Hepatic stellate cell (primary cell): ENCODE data around the gene IFITM5.
"Not testable (repeated sequence)": the region's sequence is repeated elsewhere in the genome, so short reads cannot be mapped to it uniquely, and the experiment has no call there.

Source experiments
- DNase-seq: peaks from one replicate; pipeline ENCODE4 v3.0.0; 2011; ENCODE audit warnings: low spot score

The IFITM5 gene

DNA sequence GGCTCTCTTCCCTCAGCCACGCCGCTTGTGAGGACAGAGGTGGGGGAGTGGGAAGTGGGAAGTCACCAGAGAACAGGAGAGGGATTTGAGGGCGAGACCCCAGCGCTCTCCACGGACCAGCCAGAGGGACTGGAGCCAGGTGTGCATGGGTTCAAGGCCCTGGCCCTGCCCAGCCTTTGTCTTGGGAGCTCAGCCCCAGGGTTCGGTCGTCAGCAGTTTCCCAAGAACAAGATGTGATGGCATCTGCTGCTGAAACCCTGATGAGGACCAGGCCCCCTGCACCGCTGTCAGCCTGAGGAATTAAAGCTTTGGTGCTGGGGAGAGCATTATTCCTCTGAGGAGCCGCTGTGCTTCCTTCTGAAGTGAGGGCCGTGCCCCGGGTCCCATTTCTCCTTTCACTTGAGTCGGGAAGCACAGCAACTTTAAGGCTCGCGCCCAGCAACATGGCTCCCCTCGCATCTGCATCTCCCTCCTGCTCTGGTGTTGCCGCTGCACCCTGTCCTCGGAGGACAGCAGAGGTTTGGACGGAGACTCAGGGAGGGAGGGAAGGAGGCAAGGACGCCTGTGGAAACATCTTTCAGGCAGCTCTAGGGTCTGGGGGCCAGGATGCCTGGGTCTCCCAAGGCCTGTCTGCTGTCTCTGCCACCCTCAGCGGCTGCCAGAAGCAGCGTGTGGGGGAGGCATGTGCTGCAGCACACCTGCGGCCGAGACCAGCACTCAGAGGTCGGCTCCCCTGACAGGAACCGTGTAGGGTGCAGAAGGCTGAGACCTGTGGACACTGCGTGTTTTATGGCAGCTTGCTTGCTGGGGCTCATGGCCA is 3.8 kb downstream of the IFITM5 start:
- DNase-seq: no peak

DNA sequence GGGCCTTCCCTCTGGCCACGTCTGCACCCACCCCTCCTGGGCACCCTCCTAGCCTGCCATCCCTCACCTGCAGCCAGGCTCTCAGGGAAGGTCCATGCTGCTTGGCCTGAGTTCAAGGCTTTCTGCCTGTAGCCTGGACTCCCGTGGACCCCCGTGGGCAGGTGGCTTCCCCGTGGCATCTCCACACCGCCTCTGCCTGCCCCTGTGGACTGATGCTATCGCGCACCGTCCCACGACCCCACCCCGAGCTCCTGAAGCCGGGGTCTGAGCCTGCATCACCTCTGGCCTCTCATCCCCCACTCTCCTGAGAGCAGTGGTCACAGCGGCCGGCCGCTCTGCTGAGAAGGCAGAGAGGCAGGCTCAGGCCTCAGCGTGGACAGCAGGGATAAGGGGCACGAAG is 4.5 kb downstream of the IFITM5 start:
- no peak for DNase-seq

DNA sequence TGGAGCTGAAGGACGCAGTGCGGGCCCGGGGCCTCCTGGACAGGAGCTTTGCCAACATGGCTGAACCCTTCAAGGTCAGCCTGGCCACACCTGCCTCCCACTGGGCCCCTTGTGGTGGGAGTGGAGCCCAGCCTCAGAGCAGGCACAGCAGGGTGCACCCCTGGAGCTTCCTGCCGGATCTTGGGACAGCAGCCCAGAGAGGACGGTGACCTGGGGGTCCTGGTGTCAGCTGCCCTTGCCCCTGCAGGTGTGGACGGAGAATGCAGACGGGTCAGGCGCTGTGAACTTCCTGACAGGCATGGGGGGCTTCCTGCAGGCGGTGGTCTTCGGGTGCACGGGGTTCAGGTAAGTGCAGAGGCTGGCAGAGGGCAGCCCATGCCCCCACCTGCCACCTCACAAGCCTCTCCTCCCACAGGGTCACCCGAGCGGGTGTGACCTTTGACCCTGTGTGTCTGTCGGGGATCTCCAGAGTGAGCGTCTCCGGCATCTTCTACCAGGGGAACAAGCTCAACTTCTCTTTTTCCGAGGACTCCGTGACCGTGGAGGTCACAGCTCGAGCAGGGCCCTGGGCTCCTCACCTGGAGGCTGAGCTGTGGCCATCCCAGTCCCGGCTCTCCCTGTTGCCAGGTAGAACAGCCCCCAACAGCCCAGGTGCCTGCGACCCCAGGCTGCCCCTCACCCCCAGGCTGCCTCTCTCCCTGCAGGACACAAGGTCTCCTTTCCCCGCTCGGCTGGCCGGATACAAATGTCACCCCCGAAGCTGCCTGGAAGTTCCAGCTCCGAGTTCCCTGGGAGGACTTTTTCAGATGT is 5.3 kb downstream of the IFITM5 start:
- DNase-seq: no peak

DNA sequence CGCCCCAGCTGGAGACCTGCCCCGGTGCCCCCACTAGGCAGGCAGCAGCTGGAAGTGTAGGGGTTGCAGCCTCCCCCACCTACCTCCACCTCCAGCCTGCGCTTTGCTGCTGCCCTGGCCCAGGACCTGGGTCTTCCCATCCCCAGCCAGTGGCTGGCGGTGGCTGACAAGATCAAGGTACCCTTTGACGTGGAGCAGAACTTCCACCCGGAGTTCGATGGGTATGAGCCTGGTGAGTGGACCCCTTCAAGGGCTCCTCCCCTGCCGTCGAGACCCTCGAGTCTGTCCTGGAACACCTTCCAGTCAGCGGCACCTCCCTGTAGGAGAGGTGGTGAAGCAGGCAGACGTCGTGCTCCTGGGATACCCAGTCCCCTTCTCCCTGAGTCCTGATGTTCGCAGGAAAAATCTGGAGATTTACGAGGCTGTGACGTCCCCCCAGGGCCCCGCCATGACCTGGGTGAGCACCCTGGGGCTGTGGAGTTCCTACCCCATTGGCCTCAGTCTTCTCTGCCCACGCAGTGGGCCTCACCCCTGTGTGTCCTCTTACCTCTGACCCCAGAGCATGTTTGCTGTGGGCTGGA is 6.0 kb downstream of the IFITM5 start:
- DNase-seq: no peak

DNA sequence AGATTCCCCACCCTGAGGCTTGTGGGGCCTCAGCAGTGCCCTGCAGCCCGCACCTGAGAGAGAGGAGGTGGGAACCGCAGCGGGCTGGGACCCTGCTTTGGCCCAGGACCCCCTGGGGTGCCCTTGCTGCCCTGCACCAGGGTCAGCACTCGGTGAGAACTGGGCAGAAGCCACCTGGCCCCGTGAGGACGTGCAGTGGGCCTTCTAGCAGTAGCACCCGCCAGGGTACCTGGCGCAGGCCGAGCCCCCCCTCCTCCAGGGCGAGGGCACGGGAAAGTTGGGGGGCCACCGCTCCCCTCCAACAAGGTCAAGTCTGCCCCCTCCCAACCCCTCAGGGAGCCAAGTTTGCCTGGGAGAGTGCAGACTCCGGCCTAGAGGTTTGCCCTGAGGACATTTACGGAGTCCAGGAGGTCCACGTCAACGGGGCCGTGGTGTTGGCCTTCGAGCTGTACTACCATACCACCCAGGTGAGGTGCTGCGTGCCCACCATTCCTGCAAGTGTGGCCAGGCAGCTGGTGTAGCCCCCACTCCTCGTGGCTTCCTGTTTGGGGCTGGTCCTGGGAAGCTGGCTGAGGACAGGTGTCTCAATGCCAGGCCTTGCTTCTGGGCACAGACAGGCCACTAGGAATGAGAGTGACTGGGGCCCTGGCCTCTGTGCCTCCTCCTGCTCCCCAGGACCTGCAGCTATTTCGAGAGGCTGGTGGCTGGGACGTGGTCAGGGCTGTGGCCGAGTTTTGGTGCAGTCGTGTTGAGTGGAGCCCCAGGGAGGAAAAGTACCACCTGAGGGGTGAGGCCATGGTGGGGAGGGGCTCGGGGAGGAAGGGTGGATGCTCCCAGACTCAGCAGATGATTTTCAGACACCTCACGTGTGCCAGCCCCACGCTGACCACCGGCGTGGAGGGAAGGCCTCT is 6.9 kb downstream of the IFITM5 start:
- no peak for DNase-seq

DNA sequence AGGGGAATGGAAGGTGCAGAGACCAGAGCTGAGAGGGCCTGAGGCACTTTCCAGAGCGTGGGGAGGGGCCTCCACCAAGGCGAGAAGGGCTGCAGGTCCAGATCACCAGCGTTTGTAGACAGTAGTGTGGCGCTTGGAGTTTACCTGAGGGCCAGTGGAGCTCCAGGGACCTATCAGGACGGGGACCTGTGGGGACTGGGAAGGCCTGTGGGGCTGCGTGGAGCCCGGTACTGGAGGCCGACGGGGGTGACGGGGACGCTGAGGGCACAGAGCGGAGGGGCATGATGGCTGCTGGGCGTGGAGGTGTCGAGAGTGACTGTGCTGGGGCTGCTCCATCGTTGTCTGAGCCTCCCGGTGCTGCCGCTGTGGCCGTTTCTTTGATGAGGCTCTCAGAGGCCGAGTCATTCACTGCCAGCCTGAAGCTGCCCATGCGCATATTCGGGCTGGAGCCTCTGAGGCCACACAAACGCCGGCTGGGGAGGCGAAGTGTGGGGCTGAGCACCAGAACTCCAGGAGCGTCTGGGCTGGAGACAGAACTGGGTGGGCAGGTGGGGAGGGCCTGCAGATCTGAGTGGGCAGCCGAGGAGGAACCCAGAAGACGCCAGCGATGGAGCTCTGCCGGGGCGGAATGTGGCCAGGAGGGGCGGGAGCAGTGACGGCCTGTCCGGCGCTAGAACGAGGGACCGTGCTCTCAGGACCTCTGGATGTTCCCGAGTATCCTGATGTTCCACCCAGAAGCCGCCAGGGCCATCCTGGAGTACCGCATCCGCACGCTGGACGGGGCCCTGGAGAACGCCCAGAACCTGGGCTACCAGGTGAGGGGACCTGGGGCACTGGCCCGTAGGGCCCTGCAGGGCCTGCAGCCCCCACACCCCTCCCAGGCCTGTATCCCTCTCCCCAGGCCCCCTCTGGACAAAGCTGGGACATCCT is 7.8 kb downstream of the IFITM5 start:
- no peak for DNase-seq

DNA sequence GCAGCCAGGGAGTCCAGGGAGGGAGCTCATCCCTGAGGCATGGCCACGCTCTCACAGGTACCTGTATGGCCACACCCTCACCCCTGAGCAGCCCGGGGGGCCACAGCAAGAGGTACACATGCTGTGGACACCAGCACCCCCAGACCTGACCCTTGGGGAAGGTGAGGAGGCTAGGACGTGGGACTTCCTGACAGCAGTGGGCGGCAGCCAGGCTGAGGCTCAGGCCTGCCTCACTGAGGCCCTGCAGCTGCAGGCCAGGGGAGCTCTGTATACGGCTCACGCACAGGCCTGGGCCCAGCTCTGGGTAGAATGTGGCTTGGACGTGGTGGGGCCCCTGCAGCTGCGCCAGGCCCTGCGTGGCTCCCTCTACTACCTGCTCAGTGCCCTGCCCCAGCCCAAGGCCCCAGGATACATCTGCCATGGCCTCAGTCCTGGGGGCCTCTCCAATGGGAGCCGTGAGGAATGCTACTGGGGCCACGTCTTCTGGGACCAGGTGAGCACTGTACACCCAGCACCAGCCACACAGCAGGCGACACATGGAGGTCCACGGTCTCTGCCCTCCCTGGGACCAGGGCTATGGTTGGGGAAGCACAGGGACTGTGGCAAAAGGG is 8.6 kb downstream of the IFITM5 start:
- DNase-seq: no peak

DNA sequence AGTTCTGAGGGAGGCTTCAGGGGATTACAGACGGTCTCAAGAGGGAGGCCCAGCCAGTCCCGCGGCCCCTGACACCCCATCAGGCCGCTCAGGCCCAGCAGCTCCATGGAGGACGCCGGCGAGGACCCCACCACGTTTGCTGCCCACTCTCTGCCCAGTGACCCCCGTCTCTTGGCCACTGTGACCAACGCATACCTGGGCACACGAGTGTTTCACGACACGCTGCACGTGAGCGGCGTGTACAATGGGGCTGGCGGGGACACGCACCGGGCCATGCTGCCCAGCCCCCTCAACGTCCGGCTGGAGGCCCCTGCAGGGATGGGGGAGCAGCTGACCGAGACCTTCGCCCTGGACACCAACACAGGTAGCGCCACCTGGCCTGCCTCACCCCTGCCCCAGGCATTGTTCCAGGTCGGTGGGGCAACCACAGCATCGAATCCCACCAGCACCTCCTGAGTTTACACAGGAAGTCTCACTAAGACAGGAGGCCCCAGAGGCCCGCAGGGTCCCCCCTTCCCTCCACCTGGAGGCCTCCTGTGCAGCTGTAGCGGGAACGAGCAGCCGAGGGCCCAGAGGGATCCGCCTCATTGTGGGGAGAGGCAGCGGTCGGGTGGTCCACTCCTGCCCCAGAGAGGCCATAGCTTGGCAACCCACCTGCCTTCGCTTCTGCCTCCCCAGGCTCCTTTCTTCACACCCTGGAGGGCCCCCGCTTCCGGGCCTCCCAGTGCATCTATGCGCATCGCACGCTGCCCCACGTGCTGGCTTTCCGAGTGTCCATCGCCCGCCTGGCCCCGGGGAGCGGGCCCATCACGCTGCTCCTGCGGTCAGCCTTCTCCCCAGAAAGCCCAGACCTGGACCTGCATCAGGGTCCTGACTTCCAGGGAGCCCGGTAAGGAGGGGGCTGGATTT is 9.4 kb downstream of the IFITM5 start:
- DNase-seq: no peak

DNA sequence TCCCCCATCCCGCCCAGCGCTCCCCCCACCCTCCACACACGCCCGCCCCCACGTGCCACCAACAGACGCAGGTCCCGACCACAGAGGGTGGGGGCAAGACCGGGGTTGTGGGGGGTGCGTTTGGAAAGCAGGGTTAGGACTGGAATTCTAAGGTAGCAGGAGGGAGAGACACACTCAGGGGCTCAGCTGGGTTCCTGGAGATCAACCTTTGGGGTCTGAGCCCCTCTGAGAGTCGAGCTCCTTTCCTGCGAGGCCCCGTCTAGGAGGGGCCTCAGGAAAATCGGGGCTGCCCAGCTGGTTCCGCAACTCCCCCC is 10.0 kb downstream of the IFITM5 start:
- no peak for DNase-seq

DNA sequence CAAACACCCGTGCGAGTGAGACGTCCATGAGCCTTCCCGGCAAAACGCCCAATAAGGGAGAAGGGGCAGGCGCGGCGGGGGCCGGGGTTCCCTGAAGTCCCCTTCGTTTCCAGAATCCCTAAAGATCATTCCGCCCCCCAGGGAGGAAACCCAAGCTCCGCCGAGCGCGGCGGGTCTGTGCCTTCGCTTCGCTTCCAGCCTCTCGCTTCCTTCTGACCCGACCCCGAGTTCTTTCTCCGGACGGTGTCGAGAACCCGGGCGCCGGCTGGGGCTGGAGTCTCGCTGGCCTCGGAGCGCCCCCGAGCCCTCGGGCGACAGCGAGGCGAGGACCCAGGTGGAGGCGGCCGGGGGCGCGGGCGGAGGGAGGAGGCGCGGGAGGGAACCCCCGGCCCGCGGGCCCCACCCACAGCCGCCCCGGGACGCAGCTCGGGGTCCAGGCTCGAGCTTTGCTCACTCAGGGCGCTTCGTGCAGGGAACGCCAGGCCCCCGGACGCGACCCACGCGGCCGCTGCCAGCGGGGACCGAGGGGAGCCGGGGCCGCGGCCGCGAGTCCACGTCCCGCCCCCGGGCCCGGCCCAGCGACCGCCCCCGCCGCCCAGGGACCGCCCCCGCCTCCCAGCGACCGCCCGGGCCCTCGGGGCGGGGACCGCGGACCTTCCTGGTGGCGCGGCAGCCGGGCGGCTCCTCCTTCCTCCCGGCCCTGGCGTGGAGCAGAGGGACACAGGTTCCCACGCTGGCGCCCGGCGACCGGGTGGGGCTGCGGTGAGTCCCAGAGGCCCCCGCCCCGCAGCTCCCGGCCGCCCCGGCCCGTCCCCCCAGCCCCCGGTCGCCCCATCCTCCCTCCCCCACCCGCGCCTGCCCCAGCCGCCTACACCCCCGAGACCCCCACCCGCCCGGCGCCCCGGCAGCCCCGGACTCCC is 10.6 kb downstream of the IFITM5 start, which contains the start of gene PGGHG:
PGGHG (plus strand) TSS at position 649 of the 920 bp plus-strand sequence. CDS start 691 bp downstream, outside the sequence.
- DNase-seq: peak; percentile 94

DNA sequence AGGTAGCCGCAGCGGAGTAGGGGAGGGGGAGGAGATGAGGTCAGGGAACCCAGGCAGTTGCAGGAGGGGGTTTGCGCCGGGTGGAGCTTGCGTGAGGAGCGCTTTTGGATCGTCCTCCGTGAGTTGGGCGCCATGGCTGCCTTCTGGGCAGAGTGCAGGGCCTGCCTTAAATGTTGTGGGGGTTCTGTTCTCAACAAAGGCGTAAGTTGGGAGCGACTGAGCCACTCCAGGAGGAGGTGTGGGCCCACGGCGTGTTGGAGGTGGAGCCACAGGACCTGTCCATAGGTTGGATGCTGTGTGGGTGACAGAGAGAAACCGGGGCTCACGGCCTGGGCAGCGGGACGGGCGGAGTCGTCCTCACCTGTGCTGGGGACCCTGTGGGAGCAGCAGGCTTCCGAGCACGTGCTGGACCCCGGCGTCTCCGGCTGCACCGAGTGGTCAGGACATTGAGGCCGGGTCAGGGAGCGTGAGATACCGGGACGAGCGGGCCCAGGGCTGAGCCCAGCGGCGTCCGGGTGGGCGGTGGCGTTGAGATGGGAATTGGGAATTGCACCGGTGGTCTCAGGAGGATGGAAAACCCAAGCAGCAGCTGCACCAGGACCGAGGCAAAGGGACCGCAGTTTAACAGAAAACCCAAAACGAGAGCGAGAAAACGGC is 11.4 kb downstream of the IFITM5 start:
- no peak for DNase-seq

DNA sequence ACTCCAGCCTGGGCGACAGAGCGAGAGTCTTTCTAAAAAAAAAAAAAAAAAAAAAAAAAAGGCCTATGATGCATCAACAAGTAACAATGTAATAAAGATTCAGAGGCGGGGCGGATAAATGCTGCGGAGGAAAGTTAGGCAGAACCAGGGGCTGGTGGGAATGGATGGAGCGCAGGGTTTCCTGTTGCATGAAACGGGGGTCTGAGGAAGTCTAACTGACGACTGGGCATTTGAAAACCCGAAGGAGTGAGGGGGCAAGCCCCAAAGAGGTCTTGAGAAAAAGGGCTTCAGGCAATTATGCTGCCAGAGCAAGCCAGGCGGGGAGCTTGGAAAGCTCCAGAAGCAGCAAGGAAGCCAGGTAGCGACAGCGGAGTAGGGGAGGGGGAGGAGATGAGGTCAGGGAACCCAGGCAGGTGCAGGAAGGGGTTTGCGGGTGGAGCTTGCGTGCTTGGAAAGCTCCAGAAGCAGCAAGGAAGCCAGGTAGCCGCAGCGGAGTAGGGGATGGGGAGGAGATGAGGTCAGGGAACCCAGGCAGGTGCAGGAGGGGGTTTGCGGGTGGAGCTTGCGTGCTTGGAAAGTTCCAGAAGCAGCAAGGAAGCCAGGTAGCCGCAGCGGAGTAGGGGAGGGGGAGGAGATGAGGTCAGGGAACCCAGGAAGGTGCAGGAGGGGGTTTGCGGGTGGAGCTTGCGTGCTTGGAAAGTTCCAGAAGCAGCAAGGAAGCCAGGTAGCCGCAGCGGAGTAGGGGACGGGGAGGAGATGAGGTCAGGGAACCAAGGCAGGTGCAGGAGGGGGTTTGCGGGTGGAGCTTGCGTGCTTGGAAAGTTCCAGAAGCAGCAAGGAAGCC is 12.1 kb downstream of the IFITM5 start:
- DNase-seq: not testable (repeated sequence)

DNA sequence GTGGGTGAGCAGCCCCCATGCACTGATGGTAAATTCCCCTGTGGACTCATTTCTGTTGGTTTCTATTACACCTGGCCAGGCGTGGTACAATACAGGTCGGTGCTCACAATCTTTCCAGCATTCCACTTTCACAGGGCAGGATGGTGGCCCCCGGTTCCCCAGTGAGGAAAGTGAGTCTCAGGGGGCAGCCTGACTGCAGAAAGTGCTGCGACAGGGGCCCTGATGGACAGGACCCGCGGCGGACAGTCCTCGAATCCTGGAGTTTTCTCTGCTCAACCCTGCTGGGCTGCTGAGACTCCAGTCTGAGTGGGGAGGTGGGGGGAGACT is 13.5 kb downstream of the IFITM5 start:
- no peak for DNase-seq

DNA sequence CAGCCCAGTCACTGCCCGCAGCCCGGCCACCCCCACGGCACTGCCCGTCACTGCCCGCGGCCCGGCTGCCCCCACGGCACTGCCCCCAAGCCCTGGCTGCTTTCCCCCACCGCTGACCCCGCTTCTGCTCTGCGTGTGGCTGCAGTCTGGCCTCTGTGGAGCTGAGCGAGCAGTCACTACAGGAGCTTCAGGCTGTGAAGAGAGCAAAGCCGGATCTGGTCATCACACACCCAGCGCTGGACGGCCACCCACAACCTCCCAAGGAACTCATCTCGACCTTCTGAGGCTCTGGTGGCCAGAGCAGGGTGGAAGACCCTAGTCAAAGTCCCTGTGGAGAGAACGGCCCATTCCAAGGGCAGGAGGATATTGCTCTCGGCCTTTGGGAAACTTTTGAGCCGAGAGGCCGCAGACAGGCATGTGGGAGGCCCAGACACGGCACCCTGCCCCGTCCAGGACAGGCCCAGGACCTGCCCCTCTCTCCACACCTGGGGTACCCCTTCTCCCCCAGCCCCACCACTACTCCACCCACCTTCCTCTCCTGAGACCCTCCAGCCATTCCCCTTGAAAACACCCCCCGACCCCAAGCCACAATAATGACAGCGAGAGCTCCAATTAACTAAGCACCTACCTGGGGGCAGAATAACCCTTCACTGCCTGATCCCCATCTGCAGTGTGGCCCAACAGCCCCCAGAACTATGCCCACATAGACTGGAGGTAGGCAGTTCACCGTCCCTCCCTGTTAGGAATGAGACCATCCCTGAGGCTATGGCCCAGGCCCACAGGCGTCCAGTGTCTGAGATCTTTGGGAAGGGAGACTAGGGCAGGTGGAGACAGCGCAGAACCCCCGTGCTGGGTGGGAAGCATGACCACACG is 14.1 kb downstream of the IFITM5 start:
- DNase-seq: no peak

DNA sequence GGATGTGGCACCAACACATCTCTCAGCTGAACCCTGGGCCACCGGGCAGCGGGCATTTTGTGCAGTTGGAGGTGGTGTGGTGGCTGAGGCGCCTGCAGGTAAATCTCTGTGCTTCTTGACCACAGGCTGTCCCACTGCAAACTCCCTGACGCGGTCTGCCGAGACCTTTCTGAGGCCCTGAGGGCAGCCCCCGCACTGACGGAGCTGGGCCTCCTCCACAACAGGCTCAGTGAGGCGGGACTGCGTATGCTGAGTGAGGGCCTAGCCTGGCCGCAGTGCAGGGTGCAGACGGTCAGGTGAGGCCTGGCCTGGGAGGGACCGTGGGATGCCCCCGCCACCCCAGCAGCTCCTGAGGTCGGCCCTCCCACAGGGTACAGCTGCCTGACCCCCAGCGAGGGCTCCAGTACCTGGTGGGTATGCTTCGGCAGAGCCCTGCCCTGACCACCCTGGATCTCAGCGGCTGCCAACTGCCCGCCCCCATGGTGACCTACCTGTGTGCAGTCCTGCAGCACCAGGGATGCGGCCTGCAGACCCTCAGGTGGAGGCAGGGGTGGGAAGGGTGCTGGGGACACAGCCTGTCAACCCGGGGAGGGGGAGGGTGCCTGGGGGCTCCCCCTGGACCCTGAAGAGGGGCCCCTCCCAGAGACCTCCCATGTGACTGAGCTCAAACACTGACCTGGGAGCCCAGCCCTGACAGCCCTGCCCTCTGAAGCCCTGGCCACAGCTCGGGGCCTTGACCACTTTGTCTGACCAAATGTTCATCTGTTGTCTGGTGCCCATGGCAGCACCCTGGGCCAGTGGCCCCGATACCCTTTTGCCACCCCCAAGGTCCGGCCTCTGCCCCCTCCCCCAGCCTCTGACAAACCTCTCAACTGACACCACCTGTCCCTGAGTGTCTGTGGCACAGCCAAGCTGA is 15.0 kb downstream of the IFITM5 start:
- DNase-seq: no peak
